HCEC 1CT (cell line): ENCODE data around the gene LRRFIP2.
"Not testable (repeated sequence)": the region's sequence is repeated elsewhere in the genome, so short reads cannot be mapped to it uniquely, and the experiment has no call there.

Experiments used
- DNase-seq: peaks from one replicate; pipeline ENCODE4 v3.0.0-alpha.2; 2017

The LRRFIP2 gene

GRCh38 chr3:37183375-37183831, 9.0 kb upstream of the LRRFIP2 start:
- DNase-seq: peak; percentile 97

DNA sequence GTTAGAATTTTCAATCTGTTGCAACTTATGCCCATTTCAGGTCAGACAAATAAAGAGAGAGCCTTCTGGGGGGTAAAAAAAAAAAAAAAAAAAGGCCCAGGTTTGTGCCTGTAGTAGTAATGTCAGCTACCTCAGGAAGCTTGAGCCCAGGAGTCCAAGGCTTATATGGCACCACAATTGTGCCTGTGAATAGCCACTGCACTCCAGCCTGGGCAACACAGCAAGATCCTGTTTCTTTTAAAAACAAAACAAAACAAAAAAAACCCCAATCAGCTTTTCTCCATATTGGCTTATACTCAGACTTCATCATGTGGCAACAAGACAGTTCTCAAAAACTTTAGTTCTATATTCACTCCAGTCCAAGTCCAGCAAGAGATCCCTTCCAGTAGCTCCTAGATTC, 8.4 kb upstream of the LRRFIP2 start:
- DNase-seq: no peak

- no peak for DNase-seq
Observed at GRCh38 chr3:37181756-37182155, 7.4 kb upstream of the LRRFIP2 start.

DNA sequence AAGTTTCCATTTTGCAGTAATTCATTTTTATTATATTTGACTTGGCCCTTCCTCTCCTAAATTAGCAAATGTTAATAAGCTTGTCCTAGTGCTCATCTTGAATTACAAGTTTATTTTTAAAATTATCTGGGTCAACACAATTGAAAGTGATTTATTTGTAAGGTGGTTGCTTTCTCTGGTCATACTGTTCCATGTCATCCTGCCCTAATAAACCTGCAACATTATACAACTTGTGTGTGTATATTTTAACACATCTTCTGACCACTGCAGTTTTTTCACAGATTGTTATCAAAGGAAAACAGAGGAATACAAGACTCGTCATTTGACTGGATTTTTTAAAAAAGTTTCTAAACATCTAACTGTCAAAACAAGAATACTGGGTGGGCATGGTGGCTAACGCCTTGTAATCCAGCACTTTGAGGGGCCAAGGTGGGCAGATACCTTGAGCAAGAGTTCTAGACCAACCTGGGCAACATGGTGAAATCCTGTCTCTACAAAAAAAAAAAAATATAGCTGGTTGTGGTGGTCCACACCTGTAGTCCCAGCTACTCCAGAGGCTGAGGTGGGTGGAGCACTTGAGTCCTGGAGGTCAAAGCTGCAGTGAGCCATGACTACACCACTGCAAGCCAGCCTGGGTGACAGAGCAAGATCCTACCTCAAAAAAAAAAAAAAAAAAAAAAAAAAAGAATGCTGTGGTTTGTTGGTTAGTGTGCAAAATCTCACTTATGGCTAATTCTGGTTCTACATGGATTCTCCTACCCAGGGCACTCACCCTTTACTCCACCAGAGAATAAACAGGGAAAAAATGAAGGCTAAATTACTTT, 5.0 kb upstream of the LRRFIP2 start:
- no peak for DNase-seq

DNA sequence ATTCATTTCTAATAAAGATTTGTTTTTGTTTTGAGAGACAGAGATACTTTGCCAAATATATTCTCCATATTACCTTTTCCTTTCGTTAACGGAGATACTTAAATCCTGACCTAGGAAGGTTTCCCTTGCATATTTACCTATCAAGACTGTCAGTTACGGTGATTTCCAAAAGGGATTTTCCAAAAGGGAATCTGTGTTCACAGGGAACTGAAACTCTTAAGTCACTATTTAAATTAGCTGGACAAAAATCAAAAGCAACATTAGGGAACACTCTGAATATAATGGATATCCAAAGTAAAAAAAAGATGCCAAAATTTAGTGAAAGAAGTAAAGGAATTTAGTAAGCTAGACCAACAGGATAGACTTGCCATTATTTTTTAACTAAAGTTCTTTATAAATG, 576 bp downstream of the LRRFIP2 start:
- no peak for DNase-seq

DNA sequence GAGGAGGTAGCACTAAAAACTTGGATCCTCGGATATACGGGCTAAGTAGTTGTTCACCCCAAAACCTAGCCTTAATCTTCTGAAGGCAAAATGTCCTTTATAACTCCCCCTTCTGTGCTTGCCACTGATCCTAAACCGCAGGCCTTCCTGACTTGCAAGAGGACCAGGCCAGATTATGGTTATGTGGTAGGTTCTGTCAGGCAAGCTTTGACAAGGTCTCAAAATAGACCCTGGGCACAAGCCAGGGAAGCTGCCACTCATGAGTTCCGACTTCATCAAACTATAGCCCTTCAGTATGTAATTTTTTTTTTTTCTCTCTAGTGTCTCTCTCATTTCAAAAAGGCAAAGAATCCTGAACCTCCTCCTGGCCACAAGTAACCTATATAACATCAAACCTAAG, 3.2 kb downstream of the LRRFIP2 start:
- no peak for DNase-seq

GRCh38 chr3:37170513-37170912, 3.9 kb downstream of the LRRFIP2 start:
- DNase-seq: no peak

GRCh38 chr3:37170060-37170459, 4.3 kb downstream of the LRRFIP2 start:
- no peak for DNase-seq

DNA sequence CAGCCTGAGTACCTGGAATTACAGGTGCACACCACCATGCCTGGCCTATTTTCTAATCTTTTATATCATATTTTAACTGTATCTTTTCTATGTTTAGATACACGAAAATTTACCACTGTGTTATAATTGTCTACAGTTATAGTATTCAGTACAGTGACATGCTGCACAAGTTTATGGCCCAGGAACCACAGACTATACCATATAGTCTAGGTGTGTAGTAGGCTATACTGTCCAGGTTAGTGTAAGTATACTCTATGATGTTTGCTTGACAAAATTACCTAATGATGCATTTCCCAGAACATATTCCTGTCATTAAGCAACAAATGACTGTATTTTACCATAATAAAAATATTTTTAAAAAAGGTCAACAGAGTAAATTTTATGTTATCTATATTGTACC, 5.5 kb downstream of the LRRFIP2 start:
- no peak for DNase-seq

- DNase-seq: peak; percentile 85
Observed at GRCh38 chr3:37163262-37164015, 10.9 kb downstream of the LRRFIP2 start.

GRCh38 chr3:37162501-37163245, 11.7 kb downstream of the LRRFIP2 start:
- DNase-seq: no peak

DNA sequence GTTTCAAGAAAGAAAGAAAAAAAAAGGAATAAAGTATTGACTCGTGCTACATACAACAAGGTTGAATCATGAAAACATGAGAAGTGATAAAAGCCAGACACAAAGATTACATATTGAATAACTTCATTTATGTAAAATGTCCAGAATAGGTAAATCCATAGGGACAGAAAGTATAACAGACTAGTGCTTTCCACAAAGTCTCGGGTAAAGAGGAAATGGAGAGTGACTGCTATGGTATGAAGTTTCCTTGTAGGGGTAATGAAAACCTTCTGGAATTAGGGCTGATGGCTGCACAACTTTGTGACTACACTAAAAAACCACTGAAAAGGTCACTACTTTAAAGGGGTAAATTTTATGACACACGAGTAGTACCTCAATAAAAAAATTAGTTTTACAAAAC, 13.0 kb downstream of the LRRFIP2 start:
- DNase-seq: no peak

DNA sequence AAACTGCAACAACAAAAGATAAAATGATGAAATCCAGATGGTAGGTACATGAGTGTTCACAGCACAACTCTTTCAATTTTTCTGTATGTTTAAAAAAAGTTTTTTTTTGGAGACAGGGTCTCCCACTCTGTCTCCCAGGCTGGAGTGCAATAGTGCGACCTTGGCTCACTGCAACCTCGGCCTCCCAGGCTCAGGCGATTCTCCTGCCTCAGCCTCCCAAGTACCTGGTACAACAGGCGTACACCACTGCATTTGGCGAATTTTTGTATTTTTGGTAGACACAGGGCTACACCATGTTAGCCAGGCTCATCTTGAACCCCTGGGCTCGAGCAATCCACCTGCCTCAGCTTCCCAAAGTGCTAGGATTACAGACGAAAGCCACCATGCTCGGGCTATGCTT, 18.6 kb downstream of the LRRFIP2 start:
- no peak for DNase-seq

GRCh38 chr3:37154668-37155314, 19.6 kb downstream of the LRRFIP2 start:
- DNase-seq: no peak

- no peak for DNase-seq
Observed at GRCh38 chr3:37150621-37151020, 23.8 kb downstream of the LRRFIP2 start.

- DNase-seq: no peak
Observed at GRCh38 chr3:37149257-37149656, 25.1 kb downstream of the LRRFIP2 start.

- no peak for DNase-seq
Observed at GRCh38 chr3:37148208-37148607, 26.2 kb downstream of the LRRFIP2 start.

- DNase-seq: no peak
Observed at GRCh38 chr3:37147666-37148065, 26.7 kb downstream of the LRRFIP2 start.

DNA sequence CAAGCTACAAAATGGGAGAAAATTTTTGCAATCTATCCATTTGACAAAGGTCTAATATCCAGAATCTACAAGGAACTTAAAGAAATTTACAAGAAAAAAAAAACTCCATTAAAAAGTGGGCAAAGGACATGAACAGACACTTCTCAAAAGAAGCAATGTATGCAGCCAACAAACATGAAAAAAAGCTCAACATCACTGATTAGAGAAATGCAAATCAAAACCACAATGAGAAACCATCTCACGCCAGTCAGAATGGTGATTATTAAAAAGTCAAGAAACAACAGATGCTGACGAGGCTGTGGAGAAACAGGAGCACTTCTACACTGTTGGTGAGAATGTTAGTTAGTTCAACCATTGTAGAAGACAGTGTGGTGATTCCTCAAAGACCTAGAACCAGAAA, 27.5 kb downstream of the LRRFIP2 start:
- not testable (repeated sequence) for DNase-seq

DNA sequence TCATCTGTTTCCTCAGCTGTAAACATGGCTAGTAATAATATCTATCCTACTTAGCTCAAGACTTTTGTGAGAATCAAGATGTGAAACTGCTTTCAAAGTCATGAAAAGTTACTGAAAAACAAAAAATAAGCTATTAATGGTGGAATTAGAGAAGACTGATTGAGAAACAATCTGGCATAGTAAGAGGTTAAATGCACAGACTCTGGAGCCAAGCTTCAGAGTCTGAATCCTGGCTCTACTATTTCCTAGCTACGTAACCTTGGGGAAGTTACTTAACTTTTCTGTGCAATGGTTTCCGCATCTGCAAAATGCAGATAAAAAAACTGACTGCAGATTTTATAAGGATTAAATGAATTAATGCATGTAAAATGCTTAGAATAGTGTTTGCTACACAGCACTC, 28.8 kb downstream of the LRRFIP2 start:
- DNase-seq: no peak

GRCh38 chr3:37144806-37145205, 29.6 kb downstream of the LRRFIP2 start:
- DNase-seq: no peak

DNA sequence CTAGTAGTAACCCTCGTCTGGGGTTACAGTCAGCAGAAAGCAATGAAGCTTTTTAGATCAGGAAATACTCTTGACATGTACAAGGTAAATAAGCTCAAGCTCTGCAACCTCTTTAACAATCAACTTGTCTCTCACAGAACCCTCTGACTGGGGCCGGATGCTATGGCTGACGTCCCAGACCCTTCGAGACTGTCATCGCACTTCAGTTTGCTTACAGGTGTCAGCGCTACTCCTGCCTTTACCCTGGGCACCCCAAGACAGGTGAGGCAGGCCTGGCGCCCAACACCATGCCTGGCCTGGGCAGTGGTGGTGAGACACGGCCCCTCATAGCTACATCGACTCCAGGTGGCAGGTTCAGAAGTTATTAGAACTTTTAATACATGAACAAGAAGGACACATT, 30.6 kb downstream of the LRRFIP2 start:
- DNase-seq: no peak

DNA sequence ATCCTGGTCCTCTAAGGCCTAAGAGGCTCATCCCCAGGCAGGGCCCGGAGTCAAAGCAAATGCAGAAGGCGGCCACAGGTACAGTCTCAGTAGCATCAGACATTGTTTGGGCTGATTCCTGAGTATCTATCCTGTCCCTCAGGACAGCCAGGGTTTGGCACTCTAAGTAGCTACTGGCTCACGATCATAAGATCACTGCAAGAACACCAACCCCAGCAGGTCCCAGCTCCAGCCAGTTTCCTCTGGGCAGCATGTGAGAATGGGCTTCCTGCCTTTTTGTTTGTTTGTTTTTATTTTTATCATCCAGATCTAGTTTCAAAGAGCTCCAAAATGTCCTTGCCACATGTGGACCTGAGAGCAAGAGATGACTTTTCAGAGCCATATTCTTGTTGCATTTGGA, 32.7 kb downstream of the LRRFIP2 start:
- DNase-seq: no peak
